ENCODE results near the gene OGFOD3. TPM values are rescaled to one million over a fixed set of nuclear protein-coding genes. Genes with fewer than 3 reads are reported as not detected.
A peak's percentile ranks its signal among the peaks of the same experiment; 100 is the strongest.

Gene OGFOD3
- total and polyA plus RNA-seq, 5 donors = 27.9 to 34.0 (median 28.9) TPM

GRCh38 chr17:82392209-82392920 lies 26.0 kb downstream of the OGFOD3 start:
- no peaks in the 10 kb centered on the region for H3K4me1 ChIP-seq (ENCODE audit: control insufficient read depth, insufficient read depth, low read length)
- H3K27me3 ChIP-seq (ENCODE audit: control insufficient read depth, insufficient read depth) = no peaks in the 10 kb centered on the region
- WGBS = 91% methylated on average over 28 of the region's 28 CpGs
- H3K4me3 ChIP-seq (ENCODE audit: low read length) = no peak overlapping the region
- ATAC-seq (no peak), DNase-seq (peak in 2 of 3 donors; percentile 31 to 37)
- H3K9me3 ChIP-seq (ENCODE audit: control insufficient read depth, low read length) = no peaks in the 10 kb centered on the region
- intact Hi-C loops (cut with DNase I) = no loop called here
- no peak overlapping the region for H3K27ac ChIP-seq (ENCODE audit: low read length)

GRCh38 chr17:82391496-82392066 lies 26.8 kb downstream of the OGFOD3 start:
- 97% methylated on average over 23 of the region's 23 CpGs for WGBS
- DNase-seq (peak in 1 of 3 donors; percentile 36), ATAC-seq (no peak)
- Histone ChIP-seq H3K4me3 (ENCODE audit: low read length) (no peak overlapping the region), H3K27ac (ENCODE audit: low read length) (no peak overlapping the region), H3K27me3 (ENCODE audit: control insufficient read depth, insufficient read depth) (no peaks in the 10 kb centered on the region), H3K4me1 (ENCODE audit: control insufficient read depth, insufficient read depth, low read length) (no peaks in the 10 kb centered on the region), H3K9me3 (ENCODE audit: control insufficient read depth, low read length) (no peaks in the 10 kb centered on the region)
- intact Hi-C loops (cut with DNase I) = no loop called here

- WGBS = 93% methylated on average over 13 of the region's 13 CpGs
Measured at GRCh38 chr17:82390860-82391435, 27.4 kb downstream of the OGFOD3 start.

GRCh38 chr17:82390015-82390859 lies 28.1 kb downstream of the OGFOD3 start:
- WGBS = 95% methylated on average over 31 of the region's 34 CpGs
- no peak for ATAC-seq
- H3K4me3 ChIP-seq (ENCODE audit: low read length) = no peak overlapping the region
- H3K27me3 ChIP-seq (ENCODE audit: control insufficient read depth, insufficient read depth) = no peaks in the 10 kb centered on the region
- no peak overlapping the region for H3K27ac ChIP-seq (ENCODE audit: low read length)
- intact Hi-C loops (cut with DNase I) = no loop called here
- peak in 2 of 3 donors; percentile 43 to 45 for DNase-seq
- H3K9me3 ChIP-seq (ENCODE audit: control insufficient read depth, low read length) = no peaks in the 10 kb centered on the region
- no peaks in the 10 kb centered on the region for H3K4me1 ChIP-seq (ENCODE audit: control insufficient read depth, insufficient read depth, low read length)

More at GRCh38 chr17:82390860-82391435, 27.4 kb downstream of the OGFOD3 start:
- Histone ChIP-seq H3K4me3 (ENCODE audit: low read length) (no peak overlapping the region), H3K4me1 (ENCODE audit: control insufficient read depth, insufficient read depth, low read length) (no peaks in the 10 kb centered on the region), H3K9me3 (ENCODE audit: control insufficient read depth, low read length) (no peaks in the 10 kb centered on the region), H3K27ac (ENCODE audit: low read length) (no peak overlapping the region), H3K27me3 (ENCODE audit: control insufficient read depth, insufficient read depth) (no peaks in the 10 kb centered on the region)
- DNase-seq (peak in 2 of 3 donors; percentile 5 to 42), ATAC-seq (no peak)
- intact Hi-C loops (cut with DNase I) = no loop called here

GRCh38 chr17:82389379-82389778 lies 29.0 kb downstream of the OGFOD3 start:
- Histone ChIP-seq H3K27ac (ENCODE audit: low read length) (no peak overlapping the region), H3K4me1 (ENCODE audit: control insufficient read depth, insufficient read depth, low read length) (no peaks in the 10 kb centered on the region), H3K4me3 (ENCODE audit: low read length) (no peak overlapping the region), H3K27me3 (ENCODE audit: control insufficient read depth, insufficient read depth) (no peaks in the 10 kb centered on the region), H3K9me3 (ENCODE audit: control insufficient read depth, low read length) (no peaks in the 10 kb centered on the region)
- no peak for ATAC-seq
- intact Hi-C loops (cut with DNase I) = no loop called here
- WGBS = 80% methylated on average over 10 of the region's 10 CpGs
- DNase-seq = no peak

GRCh38 chr17:82388922-82389283 lies 29.5 kb downstream of the OGFOD3 start:
- WGBS = 80% methylated on average over 21 of the region's 21 CpGs
- DNase-seq (peak in 1 of 3 donors; percentile 37), ATAC-seq (no peak)
- Histone ChIP-seq H3K27me3 (ENCODE audit: control insufficient read depth, insufficient read depth) (no peaks in the 10 kb centered on the region), H3K27ac (ENCODE audit: low read length) (no peak overlapping the region), H3K9me3 (ENCODE audit: control insufficient read depth, low read length) (no peaks in the 10 kb centered on the region), H3K4me1 (ENCODE audit: control insufficient read depth, insufficient read depth, low read length) (no peaks in the 10 kb centered on the region), H3K4me3 (ENCODE audit: low read length) (no peak overlapping the region)
- intact Hi-C loops (cut with DNase I) = no loop called here

- Histone ChIP-seq H3K4me1 (ENCODE audit: control insufficient read depth, insufficient read depth, low read length) (no peaks in the 10 kb centered on the region), H3K4me3 (ENCODE audit: low read length) (no peak overlapping the region), H3K9me3 (ENCODE audit: control insufficient read depth, low read length) (no peaks in the 10 kb centered on the region), H3K27ac (ENCODE audit: low read length) (no peak overlapping the region), H3K27me3 (ENCODE audit: control insufficient read depth, insufficient read depth) (no peaks in the 10 kb centered on the region)
- DNase-seq (peak in 2 of 3 donors; percentile 78 to 81), ATAC-seq (peak; percentile 21 to 34)
- intact Hi-C loops (cut with DNase I) = no loop called here
- 65% methylated on average over 34 of the region's 34 CpGs for WGBS
Measured at GRCh38 chr17:82388223-82388921, 30.0 kb downstream of the OGFOD3 start.

- 71% methylated on average over 3 of the region's 3 CpGs for WGBS
- H3K4me3 ChIP-seq (ENCODE audit: low read length) = no peak overlapping the region
- DNase-seq = no peak
- no peak for ATAC-seq
- H3K27me3 ChIP-seq (ENCODE audit: control insufficient read depth, insufficient read depth) = no peaks in the 10 kb centered on the region
- no peaks in the 10 kb centered on the region for H3K9me3 ChIP-seq (ENCODE audit: control insufficient read depth, low read length)
- no peak overlapping the region for H3K27ac ChIP-seq (ENCODE audit: low read length)
- H3K4me1 ChIP-seq (ENCODE audit: control insufficient read depth, insufficient read depth, low read length) = no peaks in the 10 kb centered on the region
- intact Hi-C loops (cut with DNase I) = no loop called here
Measured at GRCh38 chr17:82387705-82388106, 30.7 kb downstream of the OGFOD3 start.

- H3K4me3 ChIP-seq (ENCODE audit: low read length) = no peak overlapping the region
- DNase-seq (peak in 2 of 3 donors; percentile 31 to 52), ATAC-seq (no peak)
- WGBS = 60% methylated on average over 38 of the region's 38 CpGs
- H3K9me3 ChIP-seq (ENCODE audit: control insufficient read depth, low read length) = no peaks in the 10 kb centered on the region
- H3K27me3 ChIP-seq (ENCODE audit: control insufficient read depth, insufficient read depth) = no peaks in the 10 kb centered on the region
- no peak overlapping the region for H3K27ac ChIP-seq (ENCODE audit: low read length)
- intact Hi-C loops (cut with DNase I) = no loop called here
- no peaks in the 10 kb centered on the region for H3K4me1 ChIP-seq (ENCODE audit: control insufficient read depth, insufficient read depth, low read length)
Measured at GRCh38 chr17:82386881-82387704, 31.3 kb downstream of the OGFOD3 start.

Measured in right cardiac atrium (tissue), 5 donors.